ENCODE data around the gene ZNF789. TPM values are rescaled to one million over a fixed set of nuclear protein-coding genes. Genes with fewer than 3 reads are reported as not detected.
"Not testable (repeated sequence)": the region's sequence is repeated elsewhere in the genome, so short reads cannot be mapped to it uniquely, and the experiment has no call there.

The ZNF789 gene
- total RNA-seq, 1 experiment from 2014 or later: 18.6 TPM

DNA sequence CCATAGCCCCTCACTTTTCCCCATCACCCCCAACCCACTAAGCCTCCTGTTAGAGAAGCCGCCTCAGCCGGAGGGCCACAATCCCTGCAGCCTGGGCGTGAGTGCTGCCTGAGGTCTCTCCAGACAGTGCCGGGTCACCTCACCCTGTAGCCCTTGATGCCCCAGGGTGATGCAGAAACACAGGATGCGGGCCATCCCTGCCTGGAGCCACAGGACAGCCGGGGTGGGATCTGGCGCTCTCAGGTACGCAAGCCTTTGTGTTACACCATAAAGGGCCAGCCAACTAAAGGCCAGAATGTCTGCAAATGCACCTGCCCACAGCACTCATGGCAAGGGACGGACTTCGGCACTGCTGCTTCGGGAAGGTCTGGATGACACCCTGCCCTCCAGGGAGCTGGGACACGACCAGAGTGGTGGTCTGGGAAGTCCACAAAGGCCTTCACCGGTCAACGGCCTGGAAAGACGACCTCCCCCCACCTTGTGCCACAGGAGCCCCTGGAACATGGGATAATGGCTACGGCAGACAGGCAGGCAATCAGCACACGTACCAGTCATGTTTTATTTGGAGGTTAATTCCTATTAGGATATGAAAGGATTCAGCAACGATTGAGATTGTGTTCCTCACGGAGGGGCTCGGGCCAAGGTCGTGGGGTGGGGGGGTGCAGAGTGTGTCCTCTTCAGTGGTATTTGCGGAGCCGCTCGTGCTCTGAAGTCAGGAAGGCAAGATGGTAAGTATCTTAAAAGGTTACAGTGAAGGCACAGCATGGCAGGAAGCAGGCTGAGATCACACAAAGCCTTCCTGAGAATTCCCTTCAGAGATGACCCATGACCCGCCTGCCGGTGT is 14.8 kb upstream of the ZNF789 start:
- DNase-seq (ENCODE audit: low spot score): no peak

DNA sequence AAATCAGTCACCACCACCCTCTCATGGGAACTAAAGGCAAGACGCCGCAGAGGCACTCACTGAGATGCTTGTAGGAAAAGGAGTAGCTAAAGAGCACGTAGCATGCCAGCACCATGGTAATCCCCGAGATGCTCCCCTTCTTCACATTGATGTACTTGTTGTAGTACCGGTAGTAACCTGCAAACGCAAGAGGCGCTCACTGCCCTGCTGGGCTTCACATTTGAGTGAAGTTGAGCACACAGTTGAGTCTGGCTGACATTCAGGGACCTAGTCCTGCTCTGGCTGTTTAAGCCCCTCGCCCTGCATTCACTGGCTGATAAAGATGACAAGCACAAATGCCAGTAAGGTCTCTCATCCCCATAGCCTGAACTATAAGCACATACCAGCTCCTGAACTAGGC is 13.6 kb upstream of the ZNF789 start:
- DNase-seq (ENCODE audit: low spot score): peak; percentile 35

- no peak for DNase-seq (ENCODE audit: low spot score)
These were observed 12.0 kb upstream of the ZNF789 start for GRCh38 chr7:99460651-99461050.

GRCh38 chr7:99461221-99461620 is 11.5 kb upstream of the ZNF789 start:
- DNase-seq (ENCODE audit: low spot score): no peak

GRCh38 chr7:99465421-99465768 is 7.3 kb upstream of the ZNF789 start:
- DNase-seq (ENCODE audit: low spot score): no peak

DNA sequence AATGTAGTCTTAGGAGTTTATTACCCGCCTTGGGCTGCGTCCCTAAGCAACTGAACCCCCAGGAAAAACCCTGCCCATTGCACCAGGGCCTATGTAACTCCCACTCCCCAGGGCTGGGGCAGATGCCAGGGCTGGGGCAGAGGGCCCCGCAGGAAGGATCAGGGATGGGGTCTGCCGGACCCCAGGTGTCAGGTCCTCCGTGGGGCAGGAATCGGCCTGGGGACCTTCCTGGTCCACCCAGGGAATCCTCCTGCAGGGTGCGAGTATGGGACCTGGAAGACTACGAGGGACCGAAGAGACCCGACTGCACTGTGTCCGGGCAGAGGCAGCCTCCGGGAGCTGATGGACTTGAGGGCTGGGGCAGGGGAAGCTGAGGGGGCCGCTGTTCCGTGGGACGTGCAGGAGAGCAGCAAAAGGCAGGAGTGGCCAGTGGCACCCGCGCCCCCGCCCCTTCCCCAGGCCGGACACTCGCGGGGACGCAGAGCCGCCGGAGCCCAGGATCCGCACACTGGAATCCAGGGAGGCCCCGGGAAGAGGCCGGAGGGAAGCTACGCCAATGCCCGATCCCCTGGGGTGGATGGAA is 4.3 kb upstream of the ZNF789 start:
- DNase-seq (ENCODE audit: low spot score): no peak

GRCh38 chr7:99469381-99470065 is 3.2 kb upstream of the ZNF789 start:
- no peak for DNase-seq (ENCODE audit: low spot score)

- peak; percentile 69 for DNase-seq (ENCODE audit: low spot score)
These were observed 566 bp downstream of the ZNF789 start for GRCh38 chr7:99473315-99473596.

GRCh38 chr7:99476107-99476506 is 3.4 kb downstream of the ZNF789 start:
- no peak for DNase-seq (ENCODE audit: low spot score)

DNA sequence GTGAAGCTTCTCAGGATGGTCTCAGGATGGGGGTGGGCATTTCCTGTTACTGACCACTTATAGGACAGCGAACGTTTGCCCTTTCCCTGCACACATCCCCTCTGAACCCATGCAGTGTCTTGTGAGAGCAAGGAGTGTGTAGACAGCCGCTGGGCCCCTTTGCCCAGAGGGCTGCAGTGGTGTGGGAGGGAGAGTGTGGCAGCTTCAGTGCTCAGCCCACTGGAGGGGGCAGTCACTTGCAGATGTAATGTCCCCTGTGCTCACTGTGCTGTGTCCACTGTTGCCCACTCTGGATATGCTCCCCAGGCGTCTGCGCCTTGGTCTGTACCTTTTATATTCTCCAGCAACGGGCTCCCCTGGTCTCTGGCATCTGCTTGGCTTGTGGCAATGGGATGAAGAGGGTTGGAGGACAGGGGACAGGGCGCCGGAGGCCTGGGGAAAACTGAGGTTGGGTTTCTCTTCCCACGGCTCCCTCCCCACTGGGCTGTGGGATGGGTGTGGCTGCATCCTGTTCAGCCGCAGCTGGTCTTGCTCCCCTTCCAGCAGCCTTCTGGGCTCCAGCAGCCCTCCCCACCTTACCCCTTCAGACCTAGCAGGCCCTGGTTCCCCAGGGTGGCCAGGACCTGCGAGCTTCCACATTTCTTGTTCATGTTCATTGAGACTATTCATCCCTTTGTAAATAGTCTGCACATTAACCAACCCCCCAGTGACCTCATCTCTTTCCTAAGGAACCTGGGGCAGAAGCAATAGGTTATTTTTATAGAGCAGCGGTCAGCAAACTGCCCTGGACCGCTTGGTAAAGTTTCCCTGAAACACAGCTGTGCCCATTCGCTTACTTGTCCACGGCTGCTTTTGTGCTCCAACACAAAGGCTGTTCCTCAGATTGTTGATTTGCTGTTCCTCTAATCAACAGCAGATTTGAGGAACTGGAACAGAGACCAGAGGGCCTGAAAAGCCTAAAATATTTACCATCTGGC is 6.1 kb downstream of the ZNF789 start:
- no peak for DNase-seq (ENCODE audit: low spot score)

- no peak for DNase-seq (ENCODE audit: low spot score)
These were observed 12.4 kb downstream of the ZNF789 start for GRCh38 chr7:99485094-99485493.

DNA sequence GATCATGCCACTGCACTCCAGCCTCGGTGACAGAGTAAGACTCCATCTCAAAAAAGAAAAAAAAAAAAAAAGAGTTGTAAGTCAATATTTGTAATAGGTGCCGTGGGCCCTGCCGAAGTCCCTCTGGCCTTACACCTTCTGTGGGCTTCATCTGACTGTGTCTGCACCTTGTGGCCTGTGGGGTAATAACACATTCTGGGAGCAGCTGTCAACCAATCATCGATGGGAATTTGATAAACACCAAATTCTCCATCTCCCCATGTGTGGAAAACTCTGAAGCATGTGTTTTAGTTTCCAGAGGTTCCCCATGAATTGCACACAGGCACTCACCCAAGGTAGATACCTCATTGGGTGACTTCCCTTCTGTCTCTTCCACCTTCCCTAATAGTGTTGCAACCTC is 16.5 kb downstream of the ZNF789 start:
- DNase-seq (ENCODE audit: low spot score): no peak

DNA sequence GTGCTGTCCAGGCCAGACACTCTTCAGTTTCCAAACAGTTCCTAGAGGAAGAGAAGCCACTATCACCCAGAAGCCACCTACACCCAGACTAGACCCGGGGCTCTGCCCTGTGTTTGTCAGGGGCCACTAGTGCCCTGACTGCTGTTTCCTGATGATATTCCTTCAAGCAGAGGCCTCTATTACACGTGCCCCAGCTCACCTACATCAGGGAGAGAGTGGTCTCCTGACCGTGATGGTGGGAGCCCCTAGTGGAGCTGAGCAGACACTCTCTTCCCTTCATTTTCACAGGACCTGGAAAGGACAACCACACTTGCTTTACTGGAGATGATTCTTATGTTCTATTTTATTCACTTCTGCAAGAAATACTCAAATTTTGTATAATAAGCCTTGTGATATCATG is 18.2 kb downstream of the ZNF789 start:
- DNase-seq (ENCODE audit: low spot score): no peak

- no peak for DNase-seq (ENCODE audit: low spot score)
These were observed 21.1 kb downstream of the ZNF789 start for GRCh38 chr7:99493823-99494222.

DNA sequence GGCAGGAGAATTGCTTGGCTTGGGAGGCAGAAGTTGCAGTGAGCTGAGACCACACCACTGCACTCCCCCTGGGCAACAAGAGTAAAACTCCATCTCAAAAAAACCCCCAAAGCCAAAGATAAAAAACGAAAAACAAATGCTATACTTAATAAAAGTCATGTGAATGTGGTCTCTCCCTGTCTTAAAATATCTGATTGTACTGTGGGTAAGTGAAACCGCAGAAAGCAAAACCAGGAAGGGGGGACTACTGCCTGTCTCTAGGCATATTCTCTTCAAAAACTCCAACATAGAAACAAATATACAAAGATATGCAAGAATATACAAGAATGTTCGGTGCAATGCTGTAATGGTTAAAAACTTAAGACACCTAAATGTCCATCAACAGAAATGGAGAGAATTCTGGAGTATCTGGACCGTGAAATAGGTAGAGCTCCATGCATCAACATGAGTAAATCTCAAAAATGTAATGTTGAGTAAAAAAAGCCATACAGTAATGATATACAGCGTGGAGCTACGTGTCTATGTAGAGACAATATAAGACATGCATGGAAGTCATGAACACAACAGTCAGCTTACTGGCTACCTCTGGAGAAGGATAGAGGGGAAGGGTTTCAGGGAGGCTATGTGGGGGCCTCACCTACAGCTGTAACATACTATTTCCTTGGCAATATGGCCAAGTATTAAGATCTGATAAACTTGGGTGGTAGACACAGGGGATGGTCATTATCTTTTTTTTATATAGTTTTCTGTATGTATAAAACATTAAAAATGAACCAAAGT is 25.3 kb downstream of the ZNF789 start:
- DNase-seq (ENCODE audit: low spot score): no peak

GRCh38 chr7:99498546-99498944 is 25.9 kb downstream of the ZNF789 start:
- DNase-seq (ENCODE audit: low spot score): peak; percentile 52

DNA sequence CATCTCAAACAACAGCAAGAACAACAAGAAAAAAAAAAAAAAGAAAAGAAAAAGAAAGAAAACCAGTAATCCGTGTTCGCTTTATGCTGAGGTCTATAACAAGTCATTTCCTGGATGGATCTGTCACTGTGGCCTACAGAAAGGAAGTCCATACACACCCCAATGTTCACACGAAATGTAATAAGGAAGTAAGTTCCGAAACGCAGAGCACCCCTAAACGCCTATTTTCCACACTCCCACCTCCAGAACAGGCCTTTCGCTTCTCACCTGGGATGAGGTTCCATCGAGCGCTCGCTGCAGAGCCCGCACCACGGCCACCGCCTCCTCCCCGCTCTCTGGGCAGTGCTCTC is 26.7 kb downstream of the ZNF789 start:
- no peak for DNase-seq (ENCODE audit: low spot score)

GRCh38 chr7:99499721-99500636 is 27.3 kb downstream of the ZNF789 start, which contains the start of gene ZNF394:
Gene ZNF394 (minus strand): TSS chr7:99500281. CDS start chr7:99500093, 188 bp downstream.
- DNase-seq (ENCODE audit: low spot score): peak; percentile 96

DNA sequence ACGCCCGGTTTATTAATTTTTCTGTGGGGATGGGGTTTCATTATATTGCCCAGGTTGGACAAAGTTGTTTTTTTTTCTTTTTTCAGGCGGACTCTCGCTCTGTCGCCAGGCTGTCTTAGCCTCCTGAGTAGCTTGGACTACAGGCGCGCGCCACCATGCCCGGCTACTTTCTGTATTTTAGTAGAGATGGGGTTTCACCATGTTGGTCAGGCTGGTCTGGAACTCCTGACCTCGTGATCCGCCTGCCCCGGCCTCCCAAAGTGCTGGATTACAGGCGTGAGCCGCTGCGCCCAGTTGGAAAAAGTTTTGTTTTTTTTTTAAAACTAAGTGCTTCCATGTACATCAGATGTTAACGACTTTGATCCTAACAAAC is 27.9 kb downstream of the ZNF789 start:
- DNase-seq (ENCODE audit: low spot score): no peak

GRCh38 chr7:99501236-99501635 is 28.5 kb downstream of the ZNF789 start:
- DNase-seq (ENCODE audit: low spot score): not testable (repeated sequence)

Data from HT-29 (cell line).